SKM-1 (cell line): ENCODE data around the gene AXIN1.

Source experiments
- DNase-seq: peaks from one replicate; lab custom pipeline; 2025; ENCODE audit not compliant: unreplicated experiment; lab: John Stamatoyannopoulos, UW

The AXIN1 gene

DNA sequence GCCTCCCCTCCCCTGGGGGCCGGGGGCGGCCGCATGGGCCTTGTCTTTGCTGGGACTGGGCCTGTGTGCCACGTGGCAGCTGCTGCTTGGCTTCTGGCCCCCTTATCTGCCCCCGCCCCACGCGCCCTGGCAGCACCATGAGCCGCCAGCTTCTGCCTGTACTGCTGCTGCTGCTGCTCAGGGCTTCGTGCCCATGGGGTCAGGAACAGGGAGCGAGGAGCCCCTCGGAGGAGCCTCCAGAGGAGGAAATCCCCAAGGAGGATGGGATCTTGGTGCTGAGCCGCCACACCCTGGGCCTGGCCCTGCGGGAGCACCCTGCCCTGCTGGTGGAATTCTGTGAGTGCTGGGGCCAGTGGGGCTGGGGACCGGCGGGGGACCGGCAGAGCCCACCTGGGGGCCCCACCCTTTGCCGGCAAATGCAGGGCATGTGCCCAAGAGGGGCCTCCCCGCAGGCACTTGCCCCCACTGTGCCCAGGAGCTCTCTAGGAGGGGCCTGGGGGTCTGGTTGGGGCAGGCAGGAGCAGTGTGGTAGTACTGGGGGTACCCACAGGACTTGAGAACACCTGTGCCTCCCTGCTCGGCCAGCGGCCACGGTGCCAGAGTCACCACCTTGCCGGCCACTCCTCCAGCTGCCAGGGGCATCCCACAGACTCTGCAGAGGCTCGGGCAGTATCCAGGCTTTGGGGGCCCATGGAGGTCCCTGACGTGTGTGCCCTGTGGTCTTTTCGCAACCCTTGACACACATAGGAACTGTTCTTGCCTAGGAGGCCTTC lies 69.3 kb downstream of the AXIN1 start, which contains the start of gene PDIA2:
Gene PDIA2, plus strand, starts transcription at position 132 of the 773 bp plus-strand sequence. Its CDS starts 6 bp downstream, at position 138.
- no peak for DNase-seq

DNA sequence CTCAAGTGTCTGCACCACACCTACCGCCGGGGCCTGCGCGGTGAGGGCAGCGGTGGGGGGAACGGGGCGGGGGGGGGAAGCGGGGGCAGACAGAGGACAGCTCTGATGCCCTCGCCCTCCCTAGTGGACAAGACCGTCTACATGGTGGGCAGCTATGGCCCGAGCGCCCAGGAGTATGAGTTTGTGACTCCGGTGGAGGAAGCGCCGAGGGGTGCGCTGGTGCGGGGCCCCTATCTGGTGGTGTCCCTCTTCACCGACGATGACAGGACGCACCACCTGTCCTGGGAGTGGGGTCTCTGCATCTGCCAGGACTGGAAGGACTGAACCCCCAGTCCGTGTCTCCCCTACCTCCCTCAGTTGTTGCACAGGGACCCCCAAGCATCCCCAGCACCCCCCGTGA lies 70.0 kb downstream of the AXIN1 start:
- DNase-seq: no peak

DNA sequence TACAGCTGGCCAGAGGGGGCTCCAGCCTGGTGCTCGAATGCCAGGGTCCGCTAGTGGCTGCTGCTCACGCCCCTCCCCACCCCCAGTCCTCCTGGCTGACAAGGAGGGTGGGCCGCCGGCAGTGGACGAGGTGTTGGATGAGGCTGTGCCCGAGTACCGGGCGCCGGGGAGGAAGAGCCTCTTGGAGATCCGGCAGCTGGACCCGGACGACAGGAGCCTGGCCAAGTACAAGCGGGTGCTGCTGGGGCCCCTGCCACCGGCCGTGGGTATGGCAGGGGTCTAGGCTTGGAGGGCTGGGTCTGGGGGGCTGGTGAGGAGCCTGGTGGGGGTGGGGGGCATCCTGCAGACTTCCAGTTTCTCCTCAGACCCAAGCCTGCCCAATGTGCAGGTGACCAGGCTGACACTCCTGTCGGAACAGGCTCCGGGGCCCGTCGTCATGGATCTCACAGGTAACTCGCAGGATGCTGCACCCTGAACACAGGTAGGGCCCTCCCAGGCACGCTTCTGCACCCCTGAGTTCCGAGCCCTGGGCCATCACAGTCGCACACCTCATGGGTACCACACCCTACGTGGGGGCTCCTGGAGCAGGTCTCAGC lies 70.8 kb downstream of the AXIN1 start:
- no peak for DNase-seq

DNA sequence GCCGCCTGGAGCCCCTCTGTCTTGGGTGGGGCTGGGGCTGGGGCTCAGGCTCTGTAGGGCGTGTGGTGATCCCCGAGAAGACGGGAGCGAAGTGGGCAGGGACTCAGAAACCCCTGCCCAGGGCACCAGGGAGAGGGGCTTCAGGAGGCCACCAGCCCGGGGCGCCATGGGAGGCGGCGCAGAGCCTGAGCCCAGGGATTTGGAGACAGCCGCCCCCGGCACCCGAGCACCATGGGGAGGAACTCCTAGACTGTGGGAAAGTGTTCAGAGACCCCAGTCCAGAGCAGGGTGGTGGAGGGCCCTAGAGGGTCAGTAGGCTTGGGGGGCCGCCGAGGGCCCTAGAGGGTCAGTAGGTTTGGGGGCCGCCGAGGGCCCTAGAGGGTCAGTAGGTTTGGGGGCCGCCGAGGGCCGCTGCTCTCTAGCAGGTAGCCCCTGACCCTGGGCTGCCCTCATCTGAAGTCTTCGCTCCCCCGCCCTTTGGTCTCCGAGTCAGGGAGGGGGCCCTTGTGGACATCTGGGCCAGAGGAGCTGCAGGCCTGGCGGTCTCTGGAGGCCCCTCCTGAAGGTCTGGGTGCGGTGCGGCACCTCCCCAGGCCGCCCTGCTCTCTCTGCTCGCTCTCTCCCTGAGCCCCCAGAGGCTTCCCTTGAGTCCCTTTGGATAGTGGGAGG lies 71.4 kb downstream of the AXIN1 start:
- no peak for DNase-seq

DNA sequence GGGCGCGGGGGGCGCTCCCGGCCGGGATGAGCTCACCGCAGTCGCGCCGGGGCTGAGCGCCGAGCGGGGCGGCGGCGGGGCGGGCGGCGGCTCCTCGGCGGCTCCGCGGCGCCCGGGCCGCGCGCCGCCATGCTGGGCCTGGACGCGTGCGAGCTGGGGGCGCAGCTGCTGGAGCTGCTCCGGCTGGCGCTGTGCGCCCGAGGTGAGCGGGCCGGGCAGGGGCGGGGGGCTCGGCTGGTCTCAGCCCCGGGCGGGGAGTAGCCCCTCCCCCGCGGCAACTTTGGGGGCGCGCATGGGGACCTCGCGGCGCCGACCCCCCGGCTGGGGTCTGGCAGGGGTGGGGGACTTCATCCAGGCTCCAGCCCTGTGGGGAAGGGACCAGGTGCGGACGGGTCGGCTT lies 72.0 kb downstream of the AXIN1 start, which contains the start of gene ARHGDIG:
Gene ARHGDIG, plus strand, starts transcription at position 40 of the 400 bp plus-strand sequence. Its CDS starts 90 bp downstream, at position 130.
- DNase-seq: no peak

DNA sequence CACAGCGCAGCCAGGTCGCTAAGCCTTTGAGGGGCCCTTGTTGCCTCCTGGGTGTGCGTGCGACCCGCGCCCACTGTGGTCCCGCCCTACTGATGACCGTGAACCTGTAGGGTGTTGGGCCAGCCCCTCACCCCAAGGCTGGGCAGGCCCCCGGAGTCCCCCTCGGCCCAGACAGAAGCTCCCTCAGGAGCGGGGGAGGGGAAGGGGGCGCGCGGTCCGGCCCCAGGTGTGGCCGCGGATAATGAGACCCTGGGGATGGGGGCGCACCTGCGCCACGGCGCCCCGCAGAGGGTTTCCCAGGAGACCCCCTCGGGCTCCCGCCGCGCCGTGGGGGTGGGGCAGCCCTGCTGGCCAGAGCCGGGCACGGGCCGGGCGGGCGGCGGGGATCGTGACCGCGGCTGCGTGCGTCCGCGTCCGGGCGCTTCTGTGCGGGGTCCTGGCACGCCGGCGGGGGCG lies 72.5 kb downstream of the AXIN1 start:
- DNase-seq: no peak

DNA sequence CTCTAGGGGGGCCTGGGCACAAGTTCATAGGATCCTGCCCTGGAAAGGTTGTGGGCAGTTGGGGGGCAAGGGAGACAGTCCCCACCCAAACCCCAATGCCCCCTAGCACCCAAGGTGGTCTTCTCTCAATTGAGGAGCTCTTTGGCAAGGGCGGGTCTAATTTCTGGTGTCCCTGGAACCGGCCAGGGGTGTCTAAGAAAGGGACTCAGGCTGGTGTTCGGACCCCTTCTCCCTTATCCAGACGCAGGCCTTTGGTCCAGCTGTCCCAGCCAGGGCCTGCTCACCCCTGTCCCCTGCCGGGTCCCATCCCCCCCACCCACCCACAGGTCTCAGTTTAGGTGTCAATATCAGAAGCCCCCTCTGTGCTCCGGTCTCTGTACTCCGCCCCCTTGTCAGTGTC lies 73.0 kb downstream of the AXIN1 start:
- DNase-seq: no peak

DNA sequence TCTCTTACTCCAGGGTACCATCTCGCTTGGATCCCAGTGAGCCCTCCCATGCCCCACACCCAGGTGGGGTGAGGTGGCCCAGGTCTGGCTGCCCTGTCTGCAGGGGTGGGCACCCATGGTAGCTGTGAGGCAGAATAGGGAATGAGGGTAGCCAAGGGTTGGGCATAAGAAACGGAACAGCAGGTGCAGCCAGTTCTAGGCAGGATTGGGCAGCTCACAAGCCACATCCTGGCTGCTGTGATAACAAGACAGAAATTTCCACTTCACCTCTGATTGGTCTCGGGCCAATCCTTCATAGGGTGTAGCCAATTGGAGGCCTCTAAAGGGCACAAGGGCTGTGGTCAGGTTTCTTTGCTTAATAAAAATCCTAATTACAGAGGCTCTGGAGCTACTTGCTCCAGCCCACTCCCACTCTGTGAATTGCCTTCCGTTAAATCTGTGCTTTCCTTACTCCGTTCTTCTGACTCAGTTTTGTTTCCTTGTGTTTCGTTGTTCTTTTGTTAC lies 73.6 kb downstream of the AXIN1 start:
- no peak for DNase-seq

DNA sequence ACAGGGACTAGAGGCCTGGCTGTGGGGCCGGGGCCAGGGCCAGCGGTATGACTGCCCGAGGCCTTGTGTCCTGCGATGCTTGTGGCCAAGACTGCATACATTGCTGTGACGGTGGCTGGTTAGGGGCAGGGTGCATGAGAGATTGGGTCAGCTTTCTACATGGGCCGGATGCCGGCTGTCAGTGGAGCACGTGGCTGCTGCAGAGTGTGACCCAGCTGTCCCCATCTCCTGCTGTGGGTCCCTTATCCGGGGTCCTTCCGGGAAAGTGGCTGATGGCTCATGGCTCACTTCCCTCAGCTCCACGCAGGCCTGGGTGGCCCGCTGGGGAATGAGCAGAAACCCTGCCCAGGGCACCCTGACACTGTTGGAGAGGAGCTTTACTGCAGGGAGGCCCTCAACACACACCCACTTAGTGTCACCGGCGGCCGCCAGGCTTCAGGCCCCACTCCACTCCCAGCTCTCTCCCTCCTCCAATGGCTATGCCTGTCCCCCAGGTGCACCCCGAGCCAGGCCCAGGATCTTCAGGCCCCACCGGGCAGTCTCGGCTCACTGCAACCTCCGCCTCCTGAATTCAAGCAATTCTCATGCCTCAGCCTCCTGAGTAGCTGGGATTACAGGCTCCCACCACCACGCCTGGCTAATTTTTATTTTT lies 76.0 kb downstream of the AXIN1 start:
- DNase-seq: no peak

DNA sequence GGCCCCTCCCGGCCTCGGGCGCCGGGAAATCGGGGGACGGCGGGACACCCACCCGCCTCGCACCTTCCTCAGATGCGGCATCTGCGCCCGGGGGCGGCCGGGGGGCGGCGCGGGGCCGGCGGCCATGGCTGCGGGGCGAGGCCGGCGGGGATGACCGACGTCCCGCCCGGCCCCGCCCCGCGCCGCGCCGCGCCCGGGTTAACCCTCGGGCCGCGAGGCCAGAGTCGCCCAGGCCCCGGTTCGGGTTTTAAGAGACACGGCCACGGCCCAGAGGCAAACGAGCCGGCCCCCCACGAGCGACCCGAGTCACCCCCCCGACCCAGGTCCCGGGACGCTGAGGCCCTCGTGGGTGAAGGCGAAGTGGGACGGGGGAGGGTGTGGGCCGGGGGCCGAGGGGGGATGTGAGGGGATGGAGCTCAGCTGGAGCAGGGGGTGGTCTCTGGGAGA lies 76.7 kb downstream of the AXIN1 start, which contains the start of gene RGS11:
Gene RGS11, minus strand, starts transcription at position 159 of the 447 bp plus-strand sequence. Its CDS starts 33 bp downstream, at position 126.
- no peak for DNase-seq

DNA sequence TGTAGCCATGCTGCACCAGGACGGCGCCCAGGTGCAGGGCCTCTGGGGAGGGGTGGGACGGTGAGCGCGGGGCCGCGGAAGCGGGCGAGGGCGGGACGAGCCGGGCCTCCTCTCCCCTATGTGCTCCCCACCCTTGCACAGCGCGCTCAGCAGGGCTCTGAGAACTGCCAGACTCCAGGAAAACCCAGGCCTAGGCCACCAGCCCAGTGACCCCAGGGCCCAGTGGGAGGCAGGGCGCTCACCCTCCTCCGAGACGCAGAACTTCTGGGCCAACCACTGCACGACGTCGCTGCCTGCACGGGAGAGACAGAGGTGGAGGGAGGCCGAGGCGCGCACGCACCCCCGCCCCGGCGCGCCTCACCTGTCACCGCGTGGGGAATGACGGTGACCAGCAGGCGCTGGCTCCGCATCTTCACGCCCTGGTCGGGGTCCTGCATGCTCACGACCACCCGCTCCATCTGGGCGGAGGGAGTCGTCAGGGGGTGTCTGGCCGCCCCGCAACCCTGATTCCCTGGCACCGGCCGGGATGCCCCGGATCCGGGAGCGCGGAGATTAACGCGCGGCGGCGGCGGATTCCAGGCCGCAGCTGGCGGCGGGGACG lies 77.4 kb downstream of the AXIN1 start:
- no peak for DNase-seq

DNA sequence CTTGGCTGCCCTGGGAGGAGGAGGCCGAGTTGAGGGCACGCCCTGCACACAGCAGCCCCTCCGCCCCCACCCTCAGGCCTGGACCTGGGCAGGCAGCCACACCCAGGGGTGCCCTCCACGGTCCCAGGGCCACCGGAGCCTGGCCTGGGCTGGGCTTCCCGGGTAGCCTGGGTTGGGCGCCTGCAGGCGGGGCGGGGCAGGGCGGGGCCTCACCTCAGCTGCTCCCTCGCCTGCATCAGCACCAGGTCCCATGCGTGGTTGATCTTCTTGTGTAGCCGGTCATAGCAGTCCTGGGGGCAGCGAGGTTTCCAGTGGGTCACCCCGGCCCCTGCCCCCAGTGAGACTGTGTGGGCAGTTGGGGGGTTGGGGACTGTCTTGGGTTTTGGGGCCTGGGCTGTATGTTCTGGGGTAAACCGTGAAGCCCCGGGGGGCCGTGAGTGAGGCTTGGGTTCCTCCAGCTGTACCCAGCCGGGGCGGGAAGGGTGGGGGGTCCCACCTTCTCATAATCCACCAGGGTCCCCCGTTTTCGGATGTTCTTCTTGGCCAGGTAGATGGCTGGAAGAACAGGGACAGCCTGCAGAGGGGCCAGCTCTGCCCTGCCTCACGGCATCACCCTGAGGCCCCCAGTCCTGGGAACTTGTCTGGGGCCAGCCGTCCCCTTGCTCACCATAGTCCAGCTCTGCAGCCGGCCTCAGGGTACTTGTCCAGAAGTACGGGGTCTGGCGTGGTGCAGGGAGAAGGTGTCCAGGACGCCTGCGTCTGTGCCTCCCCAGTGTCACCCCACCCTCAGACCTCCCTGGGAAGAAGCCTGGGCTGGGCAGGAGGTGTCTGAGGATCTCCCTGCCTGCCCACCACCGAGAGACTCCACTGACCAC lies 78.7 kb downstream of the AXIN1 start:
- DNase-seq: no peak

DNA sequence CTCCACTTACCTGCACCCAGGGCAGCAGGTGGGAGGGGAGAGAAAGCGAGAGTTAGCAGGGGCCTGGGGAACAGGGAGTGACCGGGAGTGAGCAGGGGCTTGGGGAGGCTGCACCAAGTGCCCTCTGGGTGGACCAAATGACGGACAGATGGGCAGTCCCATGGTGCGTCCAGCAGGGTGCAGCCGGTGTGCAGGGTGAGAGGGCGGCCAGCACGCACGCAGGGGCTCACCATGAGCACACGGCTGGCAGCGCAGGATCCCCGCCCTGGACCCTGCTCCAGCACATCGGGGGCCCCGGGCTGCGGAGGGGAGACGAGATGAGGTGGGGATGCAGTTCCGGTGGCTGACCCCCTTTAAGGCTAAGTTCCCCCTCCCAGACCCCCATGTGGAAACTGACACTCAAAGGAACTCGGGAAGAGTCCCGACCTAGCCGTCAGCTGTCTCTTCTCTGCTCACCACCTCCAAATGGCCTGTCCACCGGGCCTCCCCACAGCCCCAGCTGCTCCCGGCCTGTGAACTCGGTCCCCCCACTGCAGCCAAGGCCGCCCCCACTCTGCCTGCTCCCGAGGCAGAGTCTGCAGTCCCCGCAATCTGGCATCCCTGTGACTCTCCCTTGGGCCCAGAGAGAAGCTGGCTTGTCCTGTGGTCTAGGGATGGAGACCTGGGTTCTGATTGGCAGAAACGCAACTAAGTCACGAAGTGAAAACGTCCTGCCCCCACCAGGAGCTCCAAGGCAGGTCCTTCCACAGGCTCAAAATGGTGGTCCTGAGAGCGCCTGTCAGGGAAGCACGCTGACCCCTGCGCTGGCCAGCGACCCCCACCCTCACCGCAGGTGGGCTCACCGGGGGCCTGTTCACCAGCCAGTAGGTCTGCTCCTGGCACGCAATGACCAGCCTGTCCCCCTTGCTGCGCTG lies 79.6 kb downstream of the AXIN1 start:
- DNase-seq: no peak

DNA sequence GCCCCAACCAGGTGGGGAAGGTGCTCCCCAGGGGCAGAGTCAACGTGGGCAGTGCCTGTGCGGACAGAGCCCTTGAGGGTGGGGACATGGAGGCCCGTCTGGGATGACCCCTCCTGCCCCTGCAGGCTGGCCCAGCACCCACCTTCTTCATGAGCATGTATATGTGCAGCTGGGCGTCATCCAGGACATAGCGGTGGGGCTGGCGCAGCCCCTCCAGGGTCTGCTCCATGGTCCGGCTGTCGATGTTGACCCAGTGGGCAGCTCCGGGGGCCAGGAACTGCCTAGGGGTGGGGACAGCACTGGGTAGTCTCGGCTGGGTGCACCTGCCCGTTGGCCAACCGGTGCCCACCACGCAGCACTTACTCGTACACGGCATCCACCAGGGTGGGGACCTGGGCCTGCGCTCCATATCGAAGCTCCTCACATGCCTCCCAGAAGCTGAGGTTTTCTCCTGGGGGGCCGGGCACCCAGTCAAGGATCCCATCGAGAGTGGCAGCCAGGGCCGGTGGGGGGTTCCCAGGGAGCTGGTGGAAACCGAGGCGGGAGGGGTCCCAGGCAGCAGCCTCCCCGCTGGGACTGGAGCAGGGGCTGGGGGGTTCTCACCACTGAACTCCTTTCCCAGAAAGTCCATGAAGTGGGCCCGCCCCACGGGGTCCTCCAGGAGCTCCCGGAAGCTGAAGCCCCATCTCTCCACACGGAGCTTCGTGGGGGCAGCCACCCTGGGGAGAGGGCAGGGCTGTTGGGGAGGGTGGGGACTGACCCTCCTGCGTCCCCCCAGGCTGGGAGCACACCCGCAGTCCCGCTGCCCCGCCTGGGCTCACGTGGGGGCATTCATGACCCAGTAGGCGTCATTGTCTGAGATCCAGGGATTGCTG lies 81.9 kb downstream of the AXIN1 start:
- no peak for DNase-seq

DNA sequence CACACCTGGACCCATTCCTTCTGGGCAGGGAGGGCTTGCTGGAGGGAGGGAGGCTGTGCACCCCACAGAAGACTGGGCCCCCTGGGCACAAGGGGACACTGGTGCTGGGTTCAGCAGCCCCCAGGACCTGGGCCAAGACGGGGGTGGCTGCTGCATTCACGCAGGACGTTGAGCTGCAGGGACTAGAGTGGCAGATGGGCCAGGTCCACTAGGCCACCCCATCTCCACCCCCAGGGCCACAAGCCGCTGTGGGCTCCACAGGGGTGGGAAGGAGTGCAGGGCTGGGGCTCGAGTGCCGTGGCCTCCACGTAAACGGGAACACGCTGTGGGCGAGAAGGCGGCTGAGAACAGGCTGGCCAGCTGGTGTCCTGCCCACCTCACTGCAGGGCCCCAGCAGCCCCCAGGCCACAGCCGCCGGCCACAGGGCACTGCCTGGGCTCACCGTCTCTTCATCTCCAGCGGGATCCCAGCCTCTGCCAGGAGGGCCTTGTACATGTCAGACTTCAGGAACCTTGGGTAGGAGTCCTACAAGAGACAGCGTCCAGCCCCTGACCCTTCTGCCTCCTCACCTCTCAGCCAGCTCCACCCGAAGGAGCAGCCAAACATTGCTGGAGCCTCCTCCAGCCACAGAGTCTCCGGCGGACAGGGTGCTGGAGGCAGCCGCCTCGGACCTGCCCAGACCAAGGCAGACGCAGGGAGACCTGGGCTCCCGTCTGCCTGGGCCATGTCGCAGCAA lies 83.3 kb downstream of the AXIN1 start:
- no peak for DNase-seq

DNA sequence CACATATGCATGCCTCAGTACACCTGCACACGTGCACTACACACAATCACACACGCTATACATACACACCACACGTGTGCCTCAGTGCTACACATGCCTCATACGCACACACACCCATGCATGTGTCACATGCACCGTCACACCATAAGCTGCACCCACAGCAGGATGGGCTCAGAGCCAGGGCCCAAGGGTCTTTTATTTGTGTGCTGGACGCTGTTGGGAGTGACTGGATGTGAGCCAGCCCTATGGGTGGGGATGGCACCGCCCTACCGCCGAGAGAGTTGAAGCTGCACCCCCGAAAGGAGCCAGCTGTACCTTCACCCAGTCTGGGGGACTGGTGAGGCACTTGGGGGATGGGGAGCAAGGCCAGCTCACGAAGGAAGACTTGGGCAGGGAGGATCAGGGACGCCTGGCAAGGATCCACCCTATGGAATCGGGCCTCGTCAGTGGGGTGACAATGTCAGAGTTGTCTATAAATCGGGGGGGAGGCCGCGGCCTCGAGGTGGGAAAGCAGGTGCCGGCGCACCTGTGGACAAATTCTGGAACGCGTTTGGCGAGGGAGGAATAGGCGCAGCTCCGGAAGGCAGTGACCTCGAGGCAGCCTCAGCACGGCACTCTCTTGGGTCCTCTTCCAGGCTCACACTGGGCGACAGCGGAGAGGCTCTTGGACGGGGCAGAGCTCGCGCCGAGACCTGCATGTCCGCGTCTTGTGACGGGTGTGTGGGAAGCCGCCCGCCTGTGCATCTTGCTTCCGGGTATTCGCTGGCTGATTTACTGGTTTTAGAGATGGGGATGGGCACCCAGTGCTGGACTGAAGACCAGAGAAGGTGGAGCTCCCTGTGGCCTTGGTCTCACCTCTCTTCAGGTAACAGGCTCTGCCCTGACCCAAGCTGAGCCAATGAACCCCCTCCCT lies 84.1 kb downstream of the AXIN1 start:
- no peak for DNase-seq
